GM18907 (cell line): Measurements from ENCODE around the gene FRMD6.
A peak's percentile ranks its signal among the peaks of the same experiment; 100 is the strongest.
"Not testable (repeated sequence)": the region's sequence is repeated elsewhere in the genome, so short reads cannot be mapped to it uniquely, and the experiment has no call there.

ENCODE experiments used
- ATAC-seq: cut with Tn5 transposase; IDR thresholded peaks from one replicate; pipeline ENCODE4 v1.9.1; 2021; ENCODE audit warnings: mild to moderate bottlenecking, moderate library complexity; ENCODE audit not compliant: unreplicated experiment

Gene FRMD6

GRCh38 chr14:51765726-51766125, 114.0 kb downstream of the FRMD6 start:
- ATAC-seq, result not testable (repeated sequence)

- ATAC-seq, result not testable (repeated sequence)
Measured at GRCh38 chr14:51766586-51766985, 114.9 kb downstream of the FRMD6 start.

- ATAC-seq, result not testable (repeated sequence)
Measured at GRCh38 chr14:51769261-51769660, 117.6 kb downstream of the FRMD6 start.

GRCh38 chr14:51774209-51774608, 122.5 kb downstream of the FRMD6 start:
- no peak for ATAC-seq

GRCh38 chr14:51776102-51776894, 124.6 kb downstream of the FRMD6 start:
- peak; percentile 59 for ATAC-seq

GRCh38 chr14:51780006-51780692, 128.4 kb downstream of the FRMD6 start:
- no peak for ATAC-seq
